CD4-positive, alpha-beta T cell treated with Interleukin-17A for 1 hour (primary cell): ENCODE measurements around the gene CCDC159.
"Not testable (repeated sequence)": the region's sequence is repeated elsewhere in the genome, so short reads cannot be mapped to it uniquely, and the experiment has no call there.

ENCODE experiments used
- DNase-seq: peaks from one replicate; pipeline ENCODE4 v3.0.0-alpha.2; 2020

Gene CCDC159

DNA sequence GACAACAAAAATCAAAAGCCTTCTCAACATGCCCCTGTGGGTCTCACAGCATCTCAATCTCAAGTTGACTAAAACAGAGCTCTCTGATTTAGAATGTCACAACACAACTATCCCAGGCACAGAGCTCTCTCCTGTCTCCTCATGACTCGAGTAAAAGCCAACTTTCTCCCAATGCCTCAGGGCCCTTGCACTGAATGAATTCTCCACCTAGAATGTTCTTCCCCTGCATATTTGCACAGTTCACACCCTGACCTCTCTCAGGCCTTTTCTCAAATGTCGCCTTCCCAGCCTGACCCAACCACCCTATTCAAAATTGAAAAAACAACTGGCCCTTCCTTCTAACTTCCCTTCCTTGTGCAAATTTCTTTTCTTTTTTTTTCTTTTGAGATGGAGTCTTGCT is 24.4 kb downstream of the CCDC159 start:
- DNase-seq, result no peak

DNA sequence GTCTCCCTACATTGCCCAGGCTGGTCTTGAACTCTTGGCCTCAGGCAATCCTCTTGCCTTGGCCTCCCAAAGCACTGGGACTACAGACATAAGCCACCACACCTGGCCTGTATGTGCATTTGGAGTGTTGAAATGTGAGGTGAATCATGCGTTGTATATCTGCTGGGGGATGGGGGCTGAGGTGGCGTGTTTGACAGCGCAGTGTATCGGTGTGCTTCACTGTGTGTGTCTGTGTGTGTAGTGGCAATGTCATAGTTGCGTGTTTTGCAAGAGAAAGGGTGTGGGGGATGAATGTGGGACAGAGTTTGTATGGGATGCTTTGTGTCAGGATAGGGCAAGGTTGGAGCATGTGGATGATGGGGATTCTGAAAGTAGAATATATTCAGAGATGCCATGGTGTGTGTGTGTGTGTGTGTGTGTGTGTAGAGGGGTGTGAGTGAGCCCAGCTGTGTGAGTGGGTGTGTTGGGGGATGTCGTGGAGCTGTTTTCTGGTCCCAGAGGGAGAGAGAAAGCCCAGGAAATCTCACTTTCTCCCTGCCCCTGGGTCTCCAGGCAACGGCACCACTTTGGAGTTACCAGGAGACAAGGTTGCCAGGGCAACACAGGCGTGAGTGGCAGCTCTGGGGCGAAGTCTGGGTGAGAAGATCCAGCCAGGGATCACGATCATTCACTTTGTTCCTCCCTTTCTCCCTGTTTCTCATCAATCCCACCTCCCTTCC is 27.0 kb downstream of the CCDC159 start:
- DNase-seq, result no peak

DNA sequence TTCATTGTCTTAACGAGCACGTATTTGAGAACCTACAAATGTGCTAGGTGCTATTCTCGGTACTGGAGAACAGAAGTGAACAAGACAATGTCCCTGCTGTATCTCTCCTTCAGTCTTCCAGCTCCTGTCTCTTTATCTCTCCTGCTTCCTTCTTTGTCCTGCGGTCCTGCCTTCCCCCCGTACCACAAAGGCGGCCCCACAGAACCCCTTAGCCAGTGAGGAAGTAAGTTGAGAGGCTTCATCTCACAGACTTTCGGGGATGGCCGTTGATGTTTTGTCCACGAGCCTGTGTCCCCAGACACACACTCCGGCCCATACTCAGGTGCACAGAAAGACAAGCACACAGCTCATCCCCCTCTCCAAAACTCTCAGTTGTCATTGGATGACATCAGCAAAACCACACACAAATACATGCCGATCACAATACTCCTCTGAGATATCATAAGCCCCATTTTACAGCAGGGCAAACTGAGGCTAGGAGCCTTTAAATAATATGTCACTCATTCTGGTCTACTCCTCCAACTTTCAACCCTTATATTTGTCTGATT is 27.6 kb downstream of the CCDC159 start:
- no peak for DNase-seq

DNA sequence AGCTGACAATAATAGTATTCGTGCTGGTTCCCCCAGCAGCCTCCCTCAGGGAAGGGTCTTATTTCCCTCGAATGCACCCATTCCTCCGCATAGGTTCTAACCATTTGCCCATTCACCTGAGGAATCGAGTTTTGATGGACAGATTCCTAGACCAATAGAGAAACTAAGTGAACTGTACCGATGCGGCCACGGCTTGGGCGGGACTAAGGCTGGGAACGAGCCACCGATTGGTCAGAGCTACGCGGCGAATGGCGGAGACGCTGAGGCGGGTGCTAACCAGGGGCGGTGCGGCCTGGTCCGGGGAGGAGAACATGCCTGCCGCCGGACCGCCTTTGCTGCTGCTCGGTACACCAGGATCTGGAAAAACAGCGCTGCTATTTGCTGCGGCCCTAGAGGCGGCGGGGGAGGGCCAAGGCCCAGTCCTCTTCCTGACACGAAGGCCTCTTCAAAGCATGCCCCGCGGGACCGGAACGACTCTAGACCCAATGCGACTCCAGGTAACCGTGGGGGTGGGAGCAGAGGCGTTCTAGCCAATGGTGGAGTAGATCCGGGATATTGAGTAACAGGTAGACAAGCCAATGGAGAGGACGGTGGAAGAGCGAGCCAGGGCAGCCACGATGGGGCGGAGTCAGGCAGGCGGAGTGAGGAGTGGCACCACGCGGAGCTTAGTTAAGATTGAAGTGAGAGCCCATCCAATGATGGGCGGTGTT is 28.3 kb downstream of the CCDC159 start, which contains the start of gene SWSAP1:
SWSAP1 (plus strand) TSS at position 234 of the 710 bp plus-strand sequence; CDS start at position 249, 15 bp downstream.
- peak; percentile 100 for DNase-seq

DNA sequence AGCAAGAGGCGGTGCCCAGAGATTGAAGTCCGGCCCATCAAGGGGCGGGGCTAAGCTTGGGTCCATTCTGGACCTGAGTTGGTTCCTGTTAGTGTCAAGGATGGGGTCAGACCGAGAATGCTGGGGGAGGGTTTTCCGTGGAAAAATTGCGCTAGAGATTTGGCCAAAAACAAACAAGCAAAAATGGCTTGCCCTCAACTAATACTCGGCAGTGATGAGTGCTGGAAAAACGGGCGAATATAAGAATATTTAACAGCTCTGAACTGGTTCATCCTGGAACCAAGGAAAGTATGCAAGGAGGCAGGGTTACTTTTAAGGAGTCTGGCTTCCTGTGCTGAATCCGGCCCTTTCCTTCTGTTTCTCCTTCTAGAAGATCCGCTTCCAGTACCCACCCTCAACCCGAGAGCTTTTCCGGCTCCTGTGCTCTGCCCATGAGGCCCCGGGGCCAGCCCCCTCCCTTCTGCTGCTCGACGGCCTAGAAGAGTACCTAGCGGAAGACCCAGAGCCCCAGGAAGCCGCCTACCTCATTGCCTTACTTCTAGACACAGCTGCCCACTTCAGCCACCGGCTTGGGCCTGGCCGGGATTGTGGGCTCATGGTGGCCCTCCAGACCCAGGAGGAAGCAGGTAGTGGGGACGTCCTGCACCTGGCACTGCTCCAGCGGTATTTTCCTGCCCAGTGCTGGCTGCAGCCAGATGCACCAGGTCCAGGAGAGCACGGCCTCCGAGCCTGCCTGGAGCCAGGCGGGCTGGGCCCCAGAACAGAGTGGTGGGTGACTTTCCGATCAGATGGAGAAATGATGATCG is 29.0 kb downstream of the CCDC159 start:
- peak; percentile 82 for DNase-seq

DNA sequence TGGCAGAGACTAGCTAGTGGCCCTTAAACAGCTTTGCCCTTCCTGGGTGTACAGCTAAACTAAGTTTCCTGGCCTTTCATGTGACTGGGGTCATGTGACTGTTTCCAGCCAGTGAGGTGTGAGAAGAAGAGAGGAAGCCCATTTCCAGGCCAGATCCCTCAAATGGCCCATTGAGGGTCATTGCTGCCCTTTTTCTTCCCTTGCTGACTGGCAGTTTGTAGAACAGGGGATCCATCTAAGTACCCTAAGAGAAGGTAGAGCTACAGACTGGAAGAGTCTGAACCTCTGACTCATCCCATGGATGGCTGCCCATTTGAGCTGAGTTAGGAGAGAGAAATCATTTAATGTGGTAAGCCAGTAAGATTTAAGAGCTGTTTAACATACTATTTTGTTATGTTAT is 30.9 kb downstream of the CCDC159 start:
- peak; percentile 26 for DNase-seq

DNA sequence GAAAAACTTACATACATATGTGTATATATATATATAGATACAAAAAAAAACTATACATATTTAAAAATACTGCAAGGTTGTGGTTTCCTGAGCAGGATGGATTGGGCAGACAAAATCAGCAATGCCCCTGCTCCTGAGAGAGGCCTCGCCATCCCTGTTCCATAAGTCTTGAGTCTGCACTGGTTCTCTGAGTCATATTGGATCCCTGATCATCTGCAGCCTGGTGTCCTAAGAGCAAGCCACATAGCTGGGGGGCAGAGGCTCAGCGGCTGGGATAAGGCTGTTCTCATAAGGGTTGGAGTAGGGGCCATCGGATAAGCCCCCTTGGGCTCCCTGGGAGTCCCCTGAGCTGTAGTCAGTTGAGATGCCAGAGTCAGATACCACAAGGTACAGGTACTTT is 31.4 kb downstream of the CCDC159 start:
- no peak for DNase-seq

DNA sequence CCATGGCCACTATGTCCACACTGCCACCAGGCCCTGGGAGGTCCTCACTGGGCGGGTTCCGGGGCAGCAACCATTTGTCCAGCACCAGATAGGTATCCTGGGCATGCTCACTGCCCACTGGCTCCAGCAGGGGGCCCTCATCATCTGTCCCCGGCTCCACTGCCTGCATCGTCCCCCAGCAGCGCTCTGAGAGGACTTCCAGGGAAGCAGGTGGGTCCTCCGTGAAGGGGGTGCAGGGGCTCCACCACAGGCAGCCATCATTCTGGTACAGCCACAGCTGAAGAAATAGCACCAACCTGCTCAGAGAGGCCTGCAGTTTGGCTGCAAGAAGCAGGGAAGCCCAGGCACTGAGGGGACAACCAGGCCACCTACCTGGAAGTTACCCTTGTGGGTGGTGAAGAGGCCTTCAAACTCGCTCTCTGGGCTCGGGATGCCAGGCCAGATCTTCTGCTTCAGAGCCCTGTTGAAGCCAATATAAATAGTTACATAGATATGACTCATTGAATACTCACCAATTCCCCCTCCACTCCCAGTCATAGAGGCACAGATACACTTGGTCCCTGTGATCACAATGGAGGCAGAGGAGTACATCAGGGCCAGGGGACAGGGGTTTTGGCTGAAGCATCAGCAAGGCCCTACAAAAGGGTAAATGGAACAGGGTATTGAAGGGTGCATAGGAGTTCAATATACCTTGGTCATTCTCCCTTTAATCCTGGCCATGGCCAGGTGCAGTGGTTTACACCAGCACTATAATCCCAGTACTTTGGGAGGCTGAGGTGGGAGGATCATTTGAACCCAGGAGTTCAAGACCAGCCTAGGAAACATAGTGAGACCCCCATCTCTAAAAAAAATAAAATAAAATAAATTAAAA is 32.2 kb downstream of the CCDC159 start:
- DNase-seq, result peak; percentile 21

DNA sequence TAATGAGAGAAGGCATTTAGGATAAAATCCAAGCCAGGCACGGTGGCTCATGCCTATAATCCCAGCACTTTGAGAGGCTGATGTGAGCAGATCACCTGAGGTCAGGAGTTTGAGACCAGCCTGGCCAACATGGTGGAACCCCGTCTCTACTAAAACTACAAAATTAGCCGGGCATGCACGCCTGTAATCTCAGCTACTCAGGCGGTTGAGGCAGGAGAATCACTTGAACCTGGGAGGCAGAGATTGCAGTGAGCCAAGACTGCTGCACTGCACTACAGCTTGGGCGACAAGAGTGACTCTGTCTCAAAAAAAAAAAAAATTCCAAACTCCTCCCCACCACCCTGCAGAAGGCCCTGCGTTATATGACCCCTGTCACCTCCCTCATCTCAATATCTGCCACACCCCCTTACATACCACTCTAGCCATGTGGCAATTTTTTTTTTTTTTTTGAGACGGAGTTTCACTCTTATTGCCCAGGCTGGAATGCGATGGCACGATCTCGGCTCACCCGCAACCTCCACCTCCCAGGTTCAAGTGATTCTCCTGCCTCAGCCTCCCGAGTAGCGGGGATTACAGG is 33.0 kb downstream of the CCDC159 start:
- DNase-seq, result not testable (repeated sequence)

DNA sequence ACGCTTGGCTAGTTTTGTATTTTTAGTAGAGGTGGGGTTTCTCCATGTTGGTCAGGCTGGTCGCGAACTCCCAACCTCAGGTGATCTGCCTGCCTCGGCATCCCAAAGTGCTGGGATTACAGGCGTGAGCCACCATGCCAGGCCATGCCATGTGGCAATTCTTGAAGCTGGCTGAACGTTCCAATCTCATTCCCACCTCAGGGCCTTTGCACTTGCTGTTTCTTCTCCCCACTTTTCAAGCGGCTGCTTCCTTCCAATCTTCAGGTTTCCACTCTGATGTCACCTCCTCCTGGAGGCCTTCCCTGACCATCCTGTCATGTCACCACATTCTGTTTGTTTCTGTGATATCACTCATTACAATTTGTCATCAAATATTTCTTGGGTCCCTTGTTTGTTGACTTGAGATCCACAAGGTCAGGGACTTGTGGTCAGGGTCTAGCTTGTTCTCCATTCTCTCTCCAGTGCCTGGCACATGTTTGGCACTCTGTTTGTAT is 33.6 kb downstream of the CCDC159 start:
- DNase-seq, result no peak

DNA sequence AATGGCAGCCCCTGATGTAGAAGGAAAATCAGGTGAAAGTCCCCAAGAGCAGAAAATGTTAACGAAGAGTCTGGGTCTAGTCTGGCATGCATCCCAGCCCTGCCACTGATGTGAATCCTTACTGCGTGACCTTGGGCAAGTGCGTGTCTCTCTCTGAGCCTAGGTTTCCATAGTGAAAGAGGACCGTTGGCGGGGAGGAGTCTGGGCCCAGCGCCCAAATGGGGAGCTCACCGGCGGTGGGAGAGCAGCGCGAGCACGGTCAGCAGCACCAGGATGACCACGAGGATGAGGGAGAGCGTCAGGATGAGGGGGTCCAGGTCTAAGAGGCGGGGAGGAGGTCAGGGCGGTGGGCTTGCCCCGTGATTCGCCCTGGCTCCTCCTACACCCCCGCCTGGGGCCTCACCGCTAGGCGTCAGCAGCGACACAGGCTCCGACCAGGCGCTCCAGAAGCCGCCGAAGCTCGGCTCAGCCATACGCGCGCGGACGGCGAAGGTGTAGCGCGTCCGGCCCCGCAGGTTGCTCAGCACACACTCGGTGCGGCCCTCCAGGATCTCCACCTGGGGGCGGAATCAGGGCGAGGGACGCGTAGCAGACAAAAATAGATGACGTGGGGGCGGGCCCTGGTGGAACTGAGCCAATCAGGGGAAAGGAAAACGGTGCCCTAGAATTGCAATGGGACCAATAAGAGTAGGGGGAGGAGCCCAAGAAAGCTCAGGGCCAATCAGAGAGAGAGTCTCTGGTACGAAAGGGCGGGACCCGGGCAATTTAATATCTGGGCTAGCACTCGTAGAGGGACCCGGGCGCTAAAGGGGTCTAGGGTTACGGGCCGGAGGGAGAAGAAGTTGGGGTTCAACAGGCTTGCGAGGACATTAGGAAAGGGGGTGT is 34.6 kb downstream of the CCDC159 start:
- DNase-seq, result peak; percentile 99

DNA sequence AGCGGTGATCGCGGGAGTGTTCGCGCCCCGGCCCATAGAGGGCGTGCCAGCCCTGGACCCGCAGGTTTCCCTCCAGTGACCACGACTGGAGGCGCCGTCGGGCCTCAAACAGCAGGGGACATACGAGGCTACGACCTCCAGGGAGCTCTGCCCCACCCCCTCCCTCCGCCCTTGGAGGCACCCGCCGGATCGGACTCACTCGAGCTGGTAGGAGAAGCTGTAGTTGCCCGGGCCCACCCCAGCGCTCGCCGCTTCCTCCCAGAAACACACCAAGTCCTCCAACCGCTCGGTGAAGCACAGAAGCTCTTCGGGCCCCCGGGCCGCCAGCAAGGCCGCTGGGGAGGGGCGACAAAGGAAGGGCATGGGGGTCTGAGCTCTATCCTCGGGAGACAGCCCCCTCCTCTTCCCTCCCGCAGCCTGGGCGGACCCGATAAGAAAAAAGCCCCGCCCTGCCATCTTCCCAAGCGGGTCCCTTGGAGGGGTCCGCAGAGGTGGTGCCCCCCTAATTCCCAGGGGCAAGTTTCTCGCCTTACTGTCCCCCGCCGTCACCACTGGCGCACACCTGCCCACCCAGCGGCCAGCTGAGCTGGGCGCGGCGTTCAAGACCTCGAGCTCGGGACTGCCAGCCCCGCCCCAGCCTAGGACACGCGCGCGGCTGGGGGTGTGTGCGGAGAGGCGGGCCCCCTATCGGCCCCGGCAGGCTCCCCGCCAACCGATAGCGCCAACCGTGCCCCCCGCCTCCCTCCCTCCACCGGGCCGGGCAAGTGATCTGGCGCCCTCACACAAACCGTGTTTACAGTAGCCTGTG is 36.8 kb downstream of the CCDC159 start:
- peak; percentile 48 for DNase-seq

DNA sequence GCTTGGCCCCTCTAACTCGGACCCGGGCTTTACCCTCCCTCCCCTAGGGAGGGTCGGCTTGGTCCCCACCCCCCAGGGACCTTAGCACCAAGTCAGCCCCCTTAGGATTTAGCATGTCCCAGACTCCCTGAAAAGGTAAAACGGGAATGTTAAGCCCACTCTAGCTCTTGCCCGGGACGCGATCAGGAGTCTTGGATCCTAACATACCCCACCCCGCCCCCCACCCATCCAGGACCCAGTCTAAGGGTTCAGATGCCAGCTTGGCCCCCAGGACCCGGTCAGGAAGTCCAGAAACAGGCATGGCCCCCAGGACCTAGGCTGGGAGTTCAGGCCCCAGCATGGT is 37.4 kb downstream of the CCDC159 start:
- no peak for DNase-seq

DNA sequence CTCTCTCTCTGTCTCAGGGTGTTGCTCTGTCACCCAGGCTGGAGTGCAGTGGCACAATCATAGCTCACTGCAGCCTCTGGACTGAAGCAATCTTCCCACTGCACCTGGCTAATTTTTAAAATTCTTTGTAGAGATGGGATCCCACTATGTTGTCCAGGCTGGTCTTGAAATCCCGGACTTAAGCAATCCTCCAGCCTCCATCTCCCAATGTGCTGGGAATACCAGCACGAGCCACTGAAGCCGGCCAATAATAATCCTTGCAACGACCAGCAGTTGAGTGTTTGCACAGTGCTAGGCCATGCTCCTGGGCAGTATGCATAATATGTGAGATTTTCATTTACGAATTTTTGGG is 38.4 kb downstream of the CCDC159 start:
- DNase-seq, result no peak

DNA sequence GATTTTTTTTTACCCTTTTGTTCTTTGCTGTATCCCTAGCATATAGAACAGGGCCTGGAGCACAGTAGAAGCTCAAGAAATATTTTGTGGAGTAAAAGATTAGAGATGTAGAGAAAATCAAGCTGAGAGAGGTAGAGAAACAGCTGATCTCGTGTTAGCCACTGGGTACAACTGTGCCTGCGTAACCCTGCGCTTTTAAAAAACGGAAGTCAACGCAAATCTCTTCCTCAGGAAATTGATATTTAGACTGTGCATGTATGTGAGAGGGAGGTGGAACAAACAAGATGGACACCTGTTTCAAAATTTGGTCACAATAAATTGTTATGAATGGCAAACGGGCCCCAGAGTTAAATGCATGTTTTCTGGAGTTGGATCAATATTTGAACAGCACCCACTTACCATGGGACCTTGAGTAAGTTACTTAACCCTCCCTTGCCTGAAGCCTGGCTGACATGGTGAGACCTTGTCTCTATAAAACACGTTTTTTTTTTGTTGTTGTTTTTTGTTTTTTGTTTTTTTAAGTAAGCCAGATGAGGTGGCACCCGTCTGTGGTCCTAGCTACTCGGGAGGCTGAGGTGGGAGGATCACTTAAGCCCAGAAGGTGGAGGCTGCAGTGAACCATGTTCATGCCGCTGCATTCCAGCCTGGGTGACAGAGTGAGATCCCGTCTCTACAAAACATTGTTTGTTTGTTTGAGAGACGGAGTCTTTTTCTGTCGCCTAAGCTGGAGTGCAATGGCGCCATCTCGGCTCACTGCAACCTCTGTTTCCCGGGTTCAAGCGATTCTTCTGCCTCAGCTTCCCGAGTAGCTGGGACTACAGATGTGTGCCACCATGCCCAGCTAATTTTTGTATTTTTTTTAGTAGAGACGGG is 41.1 kb downstream of the CCDC159 start:
- peak; percentile 17 for DNase-seq

DNA sequence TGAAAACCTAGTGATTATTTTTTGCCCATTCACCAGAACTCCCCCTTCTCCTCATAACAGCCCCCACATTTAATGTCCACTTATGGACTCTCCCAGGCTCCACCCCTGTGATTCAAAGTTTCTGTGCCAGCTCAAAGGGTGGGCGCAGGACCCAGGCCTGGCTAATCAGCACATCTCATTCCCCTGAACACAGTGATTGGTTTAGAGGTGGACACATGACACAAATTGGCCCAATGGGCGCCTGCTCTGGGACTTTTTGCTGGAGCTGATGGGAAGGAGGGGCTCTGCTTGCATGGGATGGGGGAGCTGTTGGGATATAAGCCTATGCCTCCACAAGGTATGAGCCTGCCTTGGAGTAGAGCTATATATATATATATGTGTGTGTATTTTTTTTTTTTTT is 44.0 kb downstream of the CCDC159 start:
- DNase-seq, result no peak

DNA sequence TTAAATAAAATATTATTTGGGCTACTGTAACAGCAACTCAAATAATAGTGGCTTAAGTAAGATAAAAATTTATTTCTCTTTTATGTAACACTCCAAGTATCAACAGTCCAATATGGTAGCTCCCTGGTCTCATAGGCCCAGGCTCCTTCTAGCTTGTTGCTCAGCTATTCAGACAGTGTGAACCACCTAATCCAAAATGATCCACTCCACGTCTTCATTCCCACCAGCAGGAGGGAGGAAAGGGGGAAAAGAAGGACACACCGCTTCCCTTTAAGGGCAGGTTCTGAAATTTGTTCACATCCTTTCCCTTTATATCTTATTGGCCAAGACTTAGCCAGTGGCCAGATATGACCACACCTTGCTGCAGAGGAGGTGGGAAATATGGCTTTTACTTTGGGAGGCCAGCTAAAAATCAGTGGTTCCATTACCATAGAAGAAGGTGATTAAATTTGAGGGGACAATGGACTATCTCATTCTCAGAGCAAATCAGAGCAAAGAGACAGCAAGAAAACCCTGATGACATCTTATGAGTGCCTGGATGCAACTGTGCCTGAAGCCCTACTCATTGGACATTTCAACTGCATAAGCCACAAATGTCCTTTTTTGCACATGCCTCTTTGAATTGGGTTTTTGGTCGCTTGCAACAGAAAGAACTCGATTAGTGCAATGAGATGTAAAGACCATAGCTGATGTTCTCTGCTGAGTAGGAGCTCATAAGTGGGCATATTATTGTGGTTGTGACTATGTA is 44.8 kb downstream of the CCDC159 start:
- DNase-seq, result no peak

DNA sequence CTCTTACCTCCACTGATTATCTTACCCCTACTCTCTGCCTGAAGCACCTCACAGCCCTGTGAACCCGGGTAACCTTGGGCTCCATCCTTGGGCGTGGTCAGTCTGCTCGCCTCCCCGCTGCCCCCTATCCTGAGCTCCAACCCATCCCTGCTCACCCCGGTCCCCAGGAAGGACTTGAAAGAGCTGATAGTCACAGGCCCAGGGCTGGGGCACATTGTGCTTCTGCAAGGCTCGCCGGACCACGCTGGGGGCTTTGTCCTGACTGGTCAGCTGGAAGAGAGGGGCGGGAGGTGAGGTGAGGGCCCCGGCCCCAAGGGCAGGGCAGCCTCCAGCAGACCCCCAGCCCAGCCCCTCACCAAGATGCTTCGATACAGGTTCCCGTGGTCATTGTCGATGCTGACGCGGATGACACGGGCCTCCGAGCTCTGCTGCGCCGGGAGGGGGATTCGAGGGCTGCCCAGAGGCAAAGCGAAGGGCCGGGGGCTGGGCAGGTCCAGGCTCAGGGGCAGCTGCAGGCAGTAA is 50.8 kb downstream of the CCDC159 start:
- no peak for DNase-seq
